ENCODE data around the gene FAM186B. TPM values are rescaled to one million over a fixed set of nuclear protein-coding genes. Genes with fewer than 3 reads are reported as not detected.

Gene FAM186B
- total RNA-seq, 1 experiment from 2014 or later = 0.30 TPM

DNA sequence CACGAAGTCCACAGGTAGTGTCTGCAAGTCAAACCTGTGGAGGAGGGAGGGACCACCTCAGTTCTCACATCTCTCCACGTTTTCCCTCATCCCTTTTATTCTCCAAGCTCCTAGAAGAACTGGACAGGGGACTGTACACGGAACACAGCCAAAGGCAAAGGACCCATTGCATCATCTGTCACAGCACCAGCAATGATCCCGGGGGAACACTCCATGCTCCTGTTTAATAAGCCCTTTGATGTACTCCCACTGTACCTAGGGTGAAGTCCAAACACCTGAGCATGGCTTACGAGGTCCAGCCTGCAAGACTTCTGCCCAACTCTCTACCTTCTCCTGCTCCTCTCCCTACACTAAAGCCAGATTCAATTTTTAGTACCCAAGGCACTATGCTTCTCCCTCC lies 44.5 kb upstream of the FAM186B start:
- no TSS peak for BruUV-seq (replicated peaks)
- intact Hi-C loops (cut with micrococcal nuclease) = no loop called here

DNA sequence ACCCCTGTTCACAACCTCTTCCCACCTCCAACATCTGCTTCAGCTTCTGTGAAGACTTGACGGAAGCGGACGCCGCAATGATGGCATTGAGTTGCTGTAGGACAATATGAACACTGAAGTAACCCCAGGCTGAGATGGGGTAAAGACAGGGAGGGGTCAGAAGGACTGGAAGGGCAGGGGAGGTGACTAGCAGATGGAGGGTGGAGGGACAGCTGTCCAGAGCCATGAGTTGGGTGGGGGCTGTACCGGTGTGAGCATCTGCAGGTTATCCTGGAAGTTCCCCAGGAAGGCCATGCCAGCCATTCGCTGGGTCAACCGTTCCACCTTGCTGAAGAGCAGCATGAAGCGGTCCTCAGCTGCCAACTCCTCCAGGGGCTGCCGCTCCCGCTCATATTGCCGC lies 44.0 kb upstream of the FAM186B start:
- no peaks in the 10 kb centered on the region for H3K27me3 Mint-ChIP-seq (ENCODE audit: insufficient read depth, unreplicated experiment)
- TF ChIP-seq, protein P1, sequence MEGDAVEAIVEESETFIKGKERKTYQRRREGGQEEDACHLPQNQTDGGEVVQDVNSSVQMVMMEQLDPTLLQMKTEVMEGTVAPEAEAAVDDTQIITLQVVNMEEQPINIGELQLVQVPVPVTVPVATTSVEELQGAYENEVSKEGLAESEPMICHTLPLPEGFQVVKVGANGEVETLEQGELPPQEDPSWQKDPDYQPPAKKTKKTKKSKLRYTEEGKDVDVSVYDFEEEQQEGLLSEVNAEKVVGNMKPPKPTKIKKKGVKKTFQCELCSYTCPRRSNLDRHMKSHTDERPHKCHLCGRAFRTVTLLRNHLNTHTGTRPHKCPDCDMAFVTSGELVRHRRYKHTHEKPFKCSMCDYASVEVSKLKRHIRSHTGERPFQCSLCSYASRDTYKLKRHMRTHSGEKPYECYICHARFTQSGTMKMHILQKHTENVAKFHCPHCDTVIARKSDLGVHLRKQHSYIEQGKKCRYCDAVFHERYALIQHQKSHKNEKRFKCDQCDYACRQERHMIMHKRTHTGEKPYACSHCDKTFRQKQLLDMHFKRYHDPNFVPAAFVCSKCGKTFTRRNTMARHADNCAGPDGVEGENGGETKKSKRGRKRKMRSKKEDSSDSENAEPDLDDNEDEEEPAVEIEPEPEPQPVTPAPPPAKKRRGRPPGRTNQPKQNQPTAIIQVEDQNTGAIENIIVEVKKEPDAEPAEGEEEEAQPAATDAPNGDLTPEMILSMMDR (IDR thresholded peaks at IDR 0.05; ENCODE audit: unreplicated experiment) = no peak
- no TSS peak for BruUV-seq (replicated peaks)
- H3K9me3 Mint-ChIP-seq (ENCODE audit: unreplicated experiment) = no peaks in the 10 kb centered on the region
- intact Hi-C loops (cut with micrococcal nuclease) = no loop called here
- no peak overlapping the region for H3K4me3 Mint-ChIP-seq (ENCODE audit: unreplicated experiment)
- no peak for DNase-seq (ENCODE audit: unreplicated experiment)
- no peak overlapping the region for H3K27ac Mint-ChIP-seq (ENCODE audit: low read depth, unreplicated experiment)
- ChIA-PET POLR2A (interaction anchor here (1.1 to 1.7 kb wide), 3 partner anchors 11 to 63 kb away, joined by 3 to 5 read pairs (median 3); no protein-coding TSS in a partner anchor), CTCF (interaction anchor here (0.7 to 1.4 kb wide), 3 partner anchors 25 to 128 kb away, joined by 3 to 4 read pairs (median 3); no protein-coding TSS in a partner anchor)
- H3K4me1 Mint-ChIP-seq (ENCODE audit: insufficient read depth, unreplicated experiment) = peaks cover under 1% of the 10 kb centered on the region
- H3K36me3 Mint-ChIP-seq (ENCODE audit: insufficient read depth, unreplicated experiment) = peaks cover 13% of the 10 kb centered on the region

More for the DNA sequence above, 44.5 kb upstream of the FAM186B start:
- H3K36me3 Mint-ChIP-seq (ENCODE audit: insufficient read depth, unreplicated experiment) = peaks cover 9% of the 10 kb centered on the region
- no peaks in the 10 kb centered on the region for H3K4me1 Mint-ChIP-seq (ENCODE audit: insufficient read depth, unreplicated experiment)
- no peak overlapping the region for H3K27ac Mint-ChIP-seq (ENCODE audit: low read depth, unreplicated experiment)
- TF ChIP-seq, protein P1 (IDR thresholded peaks at IDR 0.05; ENCODE audit: unreplicated experiment) = no peak
- H3K4me3 Mint-ChIP-seq (ENCODE audit: unreplicated experiment) = no peak overlapping the region
- POLR2A ChIA-PET = interaction anchor here (1.5 kb wide), 1 partner anchor 13 kb away, joined by 3 read pairs; no protein-coding TSS in a partner anchor
- no peak for DNase-seq (ENCODE audit: unreplicated experiment)
- no peaks in the 10 kb centered on the region for H3K9me3 Mint-ChIP-seq (ENCODE audit: unreplicated experiment)
- H3K27me3 Mint-ChIP-seq (ENCODE audit: insufficient read depth, unreplicated experiment) = no peaks in the 10 kb centered on the region
- CTCF ChIA-PET = interaction anchor here (0.6 to 0.7 kb wide), 2 partner anchors 9 to 65 kb away, joined by 3 to 4 read pairs; no protein-coding TSS in a partner anchor

DNA sequence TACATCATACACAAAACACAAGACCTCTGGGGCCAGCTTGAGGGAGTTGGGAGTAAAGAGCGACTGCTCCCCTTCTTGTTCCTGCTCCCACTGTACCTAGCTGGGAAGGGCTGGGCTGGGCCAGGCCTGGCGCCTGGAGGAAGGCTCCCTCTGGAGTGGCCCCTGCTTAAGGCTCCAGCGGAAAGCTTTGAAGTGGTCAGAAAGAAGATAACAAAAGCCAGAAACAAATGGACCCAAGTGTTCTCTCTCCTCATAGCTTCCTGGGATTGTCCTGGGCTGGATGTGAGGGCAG lies 43.2 kb upstream of the FAM186B start:
- H3K27ac Mint-ChIP-seq (ENCODE audit: low read depth, unreplicated experiment) = no peak overlapping the region
- no peaks in the 10 kb centered on the region for H3K9me3 Mint-ChIP-seq (ENCODE audit: unreplicated experiment)
- peaks cover 15% of the 10 kb centered on the region for H3K36me3 Mint-ChIP-seq (ENCODE audit: insufficient read depth, unreplicated experiment)
- H3K27me3 Mint-ChIP-seq (ENCODE audit: insufficient read depth, unreplicated experiment) = no peaks in the 10 kb centered on the region
- ChIA-PET CTCF (interaction anchor here (0.6 to 1.4 kb wide), 6 partner anchors 12 to 316 kb away, joined by 3 to 4 read pairs (median 3); no protein-coding TSS in a partner anchor), POLR2A (interaction anchor here (0.6 to 1.7 kb wide), 6 partner anchors 10 to 93 kb away, joined by 3 to 5 read pairs (median 3); partner anchors contain the start of gene TMBIM6)
- no TSS peak for BruUV-seq (replicated peaks)
- H3K4me1 Mint-ChIP-seq (ENCODE audit: insufficient read depth, unreplicated experiment) = peaks cover 8% of the 10 kb centered on the region
- H3K4me3 Mint-ChIP-seq (ENCODE audit: unreplicated experiment) = no peak overlapping the region
- intact Hi-C loops (cut with micrococcal nuclease) = no loop called here
- TF ChIP-seq, protein P1 (IDR thresholded peaks at IDR 0.05; ENCODE audit: unreplicated experiment) = no peak
- no peak for DNase-seq (ENCODE audit: unreplicated experiment)

DNA sequence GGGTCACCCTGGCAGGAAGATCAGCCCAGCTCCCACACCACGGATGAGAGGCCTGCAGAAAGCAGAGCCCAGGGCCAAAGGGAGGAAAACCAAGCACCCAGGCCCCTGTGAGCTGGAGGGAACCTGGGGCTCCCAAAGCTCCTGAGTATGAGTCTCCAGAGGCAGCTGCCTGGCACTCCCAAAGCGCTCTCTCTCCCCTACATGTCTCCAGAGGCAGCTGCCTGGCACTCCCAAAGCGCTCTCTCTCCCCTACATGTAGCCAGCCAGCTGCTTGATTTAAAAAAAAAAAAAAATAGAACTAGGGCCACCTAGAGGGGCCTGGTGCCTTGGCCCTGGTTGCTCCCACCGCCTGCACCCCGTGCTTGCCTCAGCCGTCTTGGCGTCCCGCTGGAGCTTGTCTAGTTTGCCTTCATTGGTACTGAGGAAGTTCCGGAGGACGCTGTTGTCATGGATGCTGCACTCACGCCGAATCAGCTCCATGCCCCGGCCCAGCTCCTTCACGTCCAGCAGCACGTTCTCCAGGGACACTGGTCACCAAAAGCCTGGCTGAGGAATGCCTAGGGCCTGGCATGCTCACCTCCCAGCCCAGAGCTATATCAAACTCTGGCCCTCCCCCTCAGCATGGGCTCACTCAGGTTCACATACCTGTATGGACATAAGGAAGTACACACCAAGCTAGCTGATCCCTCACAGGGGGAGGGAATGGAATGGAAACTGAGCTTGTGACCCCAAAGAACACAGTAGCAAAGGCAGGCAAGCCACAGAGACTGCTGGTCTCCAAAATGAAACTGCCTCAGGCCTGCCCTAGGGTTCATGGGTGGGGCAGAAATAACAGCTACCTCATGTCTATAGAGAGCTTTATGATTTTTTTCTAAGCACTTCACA lies 42.6 kb upstream of the FAM186B start:
- ChIA-PET CTCF (interaction anchor here (0.6 to 1.4 kb wide), 9 partner anchors 11 to 316 kb away, joined by 3 to 6 read pairs (median 3); no protein-coding TSS in a partner anchor), POLR2A (interaction anchor here (0.6 to 1.7 kb wide), 6 partner anchors 9 to 95 kb away, joined by 3 to 5 read pairs (median 4); partner anchors contain the start of gene TMBIM6)
- no TSS peak for BruUV-seq (replicated peaks)
- Mint-ChIP-seq H3K9me3 (ENCODE audit: unreplicated experiment) (no peaks in the 10 kb centered on the region), H3K4me1 (ENCODE audit: insufficient read depth, unreplicated experiment) (peaks cover 13% of the 10 kb centered on the region), H3K27ac (ENCODE audit: low read depth, unreplicated experiment) (no peak overlapping the region), H3K27me3 (ENCODE audit: insufficient read depth, unreplicated experiment) (no peaks in the 10 kb centered on the region), H3K36me3 (ENCODE audit: insufficient read depth, unreplicated experiment) (peaks cover 15% of the 10 kb centered on the region), H3K4me3 (ENCODE audit: unreplicated experiment) (no peak overlapping the region)
- DNase-seq (ENCODE audit: unreplicated experiment) = no peak
- TF ChIP-seq, protein P1 (IDR thresholded peaks at IDR 0.05; ENCODE audit: unreplicated experiment) = no peak
- intact Hi-C loops (cut with micrococcal nuclease) = no loop called here
